ENCODE results near the gene ALOX5AP. TPM values are rescaled to one million over a fixed set of nuclear protein-coding genes. Genes with fewer than 3 reads are reported as not detected.
A peak's percentile ranks its signal among the peaks of the same experiment; 100 is the strongest.

ALOX5AP gene
- total and polyA plus RNA-seq, 10 of the 15 experiments (the other 5 are each of a cell fraction or from before 2014, with no cell fraction given): 45.9 to 426 (median 109) TPM

- TF ChIP-seq SREBF2 (IDR thresholded peaks at IDR 0.05; ENCODE audit: low read length): no peak
- no peak for TF ChIP-seq PAX8 (IDR thresholded peaks at IDR 0.05)
Measured at GRCh38 chr13:30744056-30744680, 8.8 kb downstream of the ALOX5AP start (continued).

DNA sequence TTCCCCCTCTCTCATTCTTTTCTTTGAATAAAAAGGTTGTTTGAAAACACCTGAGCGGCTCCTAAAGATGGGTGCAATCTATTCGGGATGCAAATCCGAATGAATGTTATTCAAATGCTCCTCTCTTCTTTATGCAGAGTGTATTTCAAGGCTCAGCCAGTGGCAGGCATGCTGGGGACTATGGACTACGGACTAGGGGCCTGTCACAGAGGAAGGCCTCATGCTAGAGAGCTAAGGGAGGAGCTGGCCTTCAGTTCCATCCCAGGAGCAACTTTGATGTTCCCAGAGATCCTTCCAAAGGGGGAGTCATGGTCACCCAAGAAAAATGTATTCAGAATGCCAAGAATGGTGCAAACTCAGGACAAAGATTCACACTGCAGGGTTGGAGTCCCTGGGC is 9.3 kb downstream of the ALOX5AP start:
- Histone ChIP-seq H3K9ac (ENCODE audit: control insufficient read depth, insufficient read depth, low read length) (no peak overlapping the region), H3K4me3 (no peak overlapping the region), H3K27me3 (replicated peaks in 1 of 2; ENCODE audit: control insufficient read depth in 2 of 2, insufficient read depth in 2 of 2, low read length in 1 of 2) (no peaks in the 10 kb centered on the region), H3K36me3 (ENCODE audit: control insufficient read depth in 2 of 2, insufficient read depth in 2 of 2, low read length in 1 of 2) (peaks cover 0 to 2% of the 10 kb centered on the region in 2 experiments; a peak in 1 of 4 replicates), H3K4me2 (ENCODE audit: control insufficient read depth, insufficient read depth) (peak overlapping the region; percentile 39; the same call in 1 of the 2 replicates), H3K79me2 (ENCODE audit: control insufficient read depth, insufficient read depth, low read length) (no peaks in the 10 kb centered on the region), H3K4me1 (ENCODE audit: control insufficient read depth, insufficient read depth, low read length) (peaks cover 24% of the 10 kb centered on the region), H3K27ac (ENCODE audit: control insufficient read depth, insufficient read depth) (no peak overlapping the region), H2AFZ (ENCODE audit: control insufficient read depth, low read depth, low read length) (no peak overlapping the region), H3K9me3 (replicated peaks; ENCODE audit: control insufficient read depth, insufficient read depth, low read length) (no peaks in the 10 kb centered on the region), H4K20me1 (ENCODE audit: control insufficient read depth, insufficient read depth) (no peaks in the 10 kb centered on the region; the same call in 1 of the 2 replicates)
- ChIA-PET CTCF (interaction anchor here (0.9 kb wide), 1 partner anchor 25 kb away, joined by 3 read pairs; no protein-coding TSS in a partner anchor), RAD21 (ENCODE audit: unreplicated experiment) (interaction anchor here (1.0 to 1.5 kb wide), 2 partner anchors 22 to 167 kb away, joined by 3 to 4 read pairs; no protein-coding TSS in a partner anchor), POLR2A (no interaction called here), SMC1A (ENCODE audit: uncharacterized antibody, unreplicated experiment) (interaction anchor here (0.6 to 3.3 kb wide), 3 partner anchors 22 to 603 kb away, joined by 3 to 19 read pairs (median 4); no protein-coding TSS in a partner anchor)
- TF ChIP-seq CEBPB (IDR thresholded peaks at IDR 0.05; ENCODE audit: borderline replicate concordance in 1 of 2, low read depth in 2 of 2, low read length in 2 of 2) (0 out of 4 replicates have a peak, but pooled peaks of 1 of the 2 experiments have one; percentile 7), MEF2A (IDR thresholded peaks at IDR 0.05; ENCODE audit: insufficient read depth, low read depth, low read length) (no peak), ZNF622 (IDR thresholded peaks at IDR 0.05) (no peak)
- BruUV-seq (replicated peaks): no TSS peak
- DNase-seq (ENCODE audit: low read depth, low spot score) (no peak), FAIRE-seq (no peak), ATAC-seq (peak; percentile 5)
- 19% methylated on average over 4 of the region's 4 CpGs for WGBS (ENCODE audit: insufficient coverage, insufficient replicate concordance, low lambda C conversion rate, missing lambda C conversion rate)
- intact Hi-C loops (cut with micrococcal nuclease; ENCODE audit: unreplicated experiment) (loop anchor here (1.0 to 5.0 kb wide), 5 partner anchors 9 to 282 kb away; partner anchors contain the start of gene ALOX5AP), in situ Hi-C loops (cut with MboI) (no loop called here)

All from GM12878 (cell line).